ENCODE results near the gene TMEM263. TPM values are rescaled to one million over a fixed set of nuclear protein-coding genes. Genes with fewer than 3 reads are reported as not detected.

Gene TMEM263
- total RNA-seq, 1 experiment from 2014 or later = 31.3 TPM

GRCh38 chr12:106978035-106978800 is 22.5 kb downstream of the TMEM263 start:
- Histone ChIP-seq H3K9ac (ENCODE audit: low read length) (no peak overlapping the region), H3K9me3 (ENCODE audit: control insufficient read depth in 1 of 2, insufficient read depth in 1 of 2, low read depth in 1 of 2, low read length in 2 of 2) (no peaks in the 10 kb centered on the region), H4K20me1 (ENCODE audit: insufficient read depth) (no peaks in the 10 kb centered on the region), H3K4me2 (ENCODE audit: low read length) (no peak overlapping the region), H2AFZ (ENCODE audit: low read depth, low read length, poor library complexity, severe bottlenecking) (no peak overlapping the region), H3K4me1 (ENCODE audit: control insufficient read depth in 1 of 2, insufficient read depth in 2 of 2, low read length in 2 of 2) (peaks cover 3 to 5% of the 10 kb centered on the region in 2 experiments; a peak in 2 of 4 replicates), H3K9me2 (ENCODE audit: insufficient read depth) (no peaks in the 10 kb centered on the region), H3K27ac (ENCODE audit: low read depth, low read length) (no peak overlapping the region), H3K36me3 (ENCODE audit: control insufficient read depth in 1 of 2, insufficient read depth in 2 of 2, low read length in 2 of 2) (no peaks in the 10 kb centered on the region), H3K27me3 (ENCODE audit: insufficient read depth, low read length) (no peaks in the 10 kb centered on the region), H3K79me2 (ENCODE audit: insufficient read depth, low read length) (no peaks in the 10 kb centered on the region), H3K4me3 (replicated peaks in 1 of 2; ENCODE audit: low read depth in 1 of 2, low read length in 2 of 2) (no peak overlapping the region)
- CTCF ChIA-PET = no interaction called here
- ATAC-seq = no peak
- no peak for DNase-seq (ENCODE audit: low read depth, low spot score)
- intact Hi-C loops (cut with micrococcal nuclease) = no loop called here
- TF ChIP-seq POLR2AphosphoS5 (IDR thresholded peaks at IDR 0.05; ENCODE audit: low read depth, low read length) = no peak
- TF ChIP-seq CTCF (IDR thresholded peaks at IDR 0.05 in 2 of 3, conservative IDR thresholded peaks at IDR 0.05 in 1 of 3; ENCODE audit: borderline replicate concordance in 1 of 3, insufficient read depth in 1 of 3, low read depth in 2 of 3, low read length in 2 of 3) = no peak
- TF ChIP-seq EGR1 (IDR thresholded peaks at IDR 0.05; ENCODE audit: low read depth) = no peak
- TF ChIP-seq ELF1 (IDR thresholded peaks at IDR 0.05; ENCODE audit: borderline replicate concordance, low read depth) = no peak
- TF ChIP-seq ATF3 (IDR thresholded peaks at IDR 0.05) = no peak
- no peak for TF ChIP-seq YY1 (IDR thresholded peaks at IDR 0.05; ENCODE audit: extremely low read depth, insufficient replicate concordance, low read depth, low read length)
- no peak for TF ChIP-seq MAX (IDR thresholded peaks at IDR 0.05)
- TF ChIP-seq CEBPB (IDR thresholded peaks at IDR 0.05; ENCODE audit: low read depth) = no peak
- TF ChIP-seq EZH2 (IDR thresholded peaks at IDR 0.05) = no peak
- no peak for TF ChIP-seq ZBTB33 (IDR thresholded peaks at IDR 0.05; ENCODE audit: extremely low read depth, insufficient replicate concordance, low read length)
- no peak for TF ChIP-seq RAD21 (IDR thresholded peaks at IDR 0.05; ENCODE audit: low read depth)
- TF ChIP-seq SP1 (IDR thresholded peaks at IDR 0.05; ENCODE audit: low read depth) = no peak
- POLR2A ChIA-PET = no interaction called here
- no TSS peak for BruUV-seq (replicated peaks)
- RAD21 ChIA-PET (ENCODE audit: low non-redundant PET in 1 of 2, low total read pairs in 2 of 2, uncharacterized antibody in 2 of 2, unreplicated experiment in 2 of 2) = no interaction called here
